ENCODE data around the gene ARMC9. TPM values are rescaled to one million over a fixed set of nuclear protein-coding genes. Genes with fewer than 3 reads are reported as not detected.
"Not testable (repeated sequence)": the region's sequence is repeated elsewhere in the genome, so short reads cannot be mapped to it uniquely, and the experiment has no call there.

Gene ARMC9
- polyA plus RNA-seq, 1 donor: 27.3 TPM

DNA sequence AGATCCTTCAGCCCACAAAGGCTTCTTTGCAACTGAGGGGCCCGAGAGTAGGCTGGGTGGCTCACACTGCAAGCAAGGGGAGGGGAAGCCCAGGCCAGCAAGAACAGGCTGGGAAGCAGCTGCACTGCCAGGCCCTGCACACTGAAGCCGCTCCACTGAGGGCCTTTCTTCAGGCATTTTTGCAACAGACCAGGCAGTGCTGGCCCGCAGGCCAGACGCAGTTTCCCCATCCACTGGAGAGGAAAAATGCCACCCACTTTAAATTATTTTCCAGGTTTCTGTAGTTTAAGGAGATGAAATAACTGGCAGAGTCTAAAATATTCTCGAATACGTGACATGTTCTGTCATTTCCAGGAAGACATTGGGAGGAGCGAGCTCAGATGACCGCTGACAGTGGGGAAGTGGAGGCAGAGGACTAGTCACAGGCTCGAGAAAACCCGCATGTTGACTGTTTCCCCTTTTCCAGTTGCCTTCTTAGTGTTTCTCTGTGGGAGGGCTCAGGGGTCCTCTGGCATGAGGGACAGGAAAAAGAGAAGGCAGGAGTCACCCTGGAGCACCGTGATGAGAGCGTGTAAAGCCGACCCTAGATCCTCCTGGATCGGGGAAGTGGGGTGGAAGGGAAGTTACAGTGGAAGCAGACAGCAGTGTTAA is 143.8 kb downstream of the ARMC9 start:
- DNase-seq: no peak

GRCh38 chr2:231343006-231343710 is 144.7 kb downstream of the ARMC9 start:
- no peak for DNase-seq

DNA sequence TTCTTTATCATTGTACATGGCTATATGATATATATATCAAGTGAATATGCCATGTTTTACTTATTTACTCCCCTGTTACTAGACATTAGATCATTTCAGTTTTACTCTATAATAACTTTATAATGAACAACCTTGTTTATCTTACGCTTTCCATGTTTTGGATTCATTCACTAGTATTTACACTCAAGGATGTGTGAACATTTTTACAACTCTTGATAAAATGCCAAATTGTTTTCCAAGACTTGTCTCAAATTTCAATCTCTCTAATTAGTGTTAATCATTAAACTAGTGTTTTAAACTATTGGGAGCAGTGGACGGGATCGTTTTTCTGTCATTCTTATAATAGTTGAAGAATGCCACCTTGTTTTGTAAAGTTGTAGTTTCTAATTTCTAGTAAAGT is 145.6 kb downstream of the ARMC9 start:
- DNase-seq: no peak

DNA sequence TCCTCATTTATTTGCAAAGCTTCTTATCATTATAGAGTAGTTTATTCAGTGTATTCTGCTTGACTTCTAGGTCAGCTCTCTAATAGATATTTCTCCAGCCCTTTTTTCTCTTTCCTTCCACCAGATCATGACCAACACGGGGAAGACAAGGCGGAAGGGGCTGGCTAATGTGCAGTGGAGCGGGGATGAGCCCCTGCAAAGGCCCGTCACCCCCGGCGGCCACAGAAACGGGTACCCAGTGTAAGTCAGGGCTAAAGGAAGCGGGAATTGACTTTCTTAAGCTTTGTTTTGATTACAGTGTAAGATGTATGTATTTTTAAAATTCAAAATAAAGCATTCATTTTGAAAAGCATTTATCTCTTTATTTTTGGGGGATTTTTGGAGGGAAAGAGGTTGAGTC is 146.4 kb downstream of the ARMC9 start:
- no peak for DNase-seq

DNA sequence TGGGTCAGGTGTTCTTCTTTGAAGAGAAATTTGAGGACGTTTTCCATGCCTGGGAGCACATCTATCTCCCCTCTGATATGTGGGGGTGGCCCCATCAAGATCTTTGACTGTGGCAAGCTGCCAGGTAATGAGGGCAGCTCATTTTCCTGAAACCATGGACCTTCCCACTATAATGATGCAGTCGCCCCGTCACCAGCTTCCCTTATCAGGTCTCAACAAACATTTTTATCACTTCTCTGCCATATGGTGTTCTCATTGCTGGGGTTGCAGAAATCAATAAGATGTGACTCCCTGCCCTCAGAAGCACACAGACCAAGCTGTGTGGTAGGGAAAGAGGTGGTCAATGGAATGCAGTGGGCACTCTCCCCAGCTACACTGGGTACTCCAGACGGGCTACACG is 148.7 kb downstream of the ARMC9 start:
- no peak for DNase-seq

- DNase-seq: no peak
These were observed 149.2 kb downstream of the ARMC9 start for GRCh38 chr2:231347638-231348037.

GRCh38 chr2:231348173-231348572 is 149.7 kb downstream of the ARMC9 start:
- DNase-seq: no peak

DNA sequence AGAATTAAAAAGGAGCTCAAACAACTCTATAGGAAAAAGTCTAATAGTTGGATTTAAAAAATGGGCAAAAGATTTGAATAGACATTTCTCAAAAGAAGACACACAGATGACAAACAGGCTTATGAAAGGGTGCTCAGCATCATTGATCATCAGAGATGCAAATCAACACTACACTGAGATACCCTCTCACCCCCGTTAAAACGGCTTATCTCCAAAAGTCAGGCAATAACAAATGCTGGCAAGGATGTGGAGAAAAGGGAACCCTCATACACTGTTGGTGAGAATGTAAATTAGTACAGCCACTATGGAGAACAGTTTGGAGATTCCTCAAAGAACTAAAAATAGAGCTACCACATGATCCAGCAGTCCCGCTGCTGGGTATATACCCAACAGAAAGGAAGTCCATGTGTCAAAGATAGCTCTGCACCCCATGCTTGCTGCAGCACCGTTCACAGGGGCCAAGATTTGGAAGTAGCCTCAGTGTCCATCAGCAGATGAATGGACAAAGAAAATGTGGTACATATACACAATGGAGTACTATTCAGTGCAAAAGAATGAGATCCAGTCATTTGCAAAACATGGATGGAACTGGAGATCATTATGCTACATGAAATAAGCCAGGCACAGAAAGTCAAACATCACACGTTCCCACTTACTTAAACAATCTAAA is 150.4 kb downstream of the ARMC9 start:
- DNase-seq: no peak

DNA sequence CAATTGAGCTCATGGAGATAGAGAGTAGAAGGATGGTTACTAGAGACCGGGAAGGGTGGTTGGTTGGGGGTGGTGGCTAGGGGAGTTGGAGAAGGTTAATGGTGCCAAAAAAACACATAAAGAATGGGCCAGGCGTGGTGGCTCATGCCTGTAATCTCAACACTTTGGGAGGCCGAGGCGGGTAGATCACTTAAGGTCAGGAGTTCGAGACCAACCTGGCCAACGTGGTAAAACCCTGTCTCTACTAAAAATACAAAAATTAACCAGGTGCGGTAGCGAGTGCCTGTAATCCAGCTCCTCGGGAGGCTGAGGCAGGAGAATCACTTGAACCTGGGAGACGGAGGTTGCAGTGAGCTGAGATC is 150.9 kb downstream of the ARMC9 start:
- DNase-seq: not testable (repeated sequence)

GRCh38 chr2:231351648-231352047 is 153.2 kb downstream of the ARMC9 start:
- DNase-seq: no peak

DNA sequence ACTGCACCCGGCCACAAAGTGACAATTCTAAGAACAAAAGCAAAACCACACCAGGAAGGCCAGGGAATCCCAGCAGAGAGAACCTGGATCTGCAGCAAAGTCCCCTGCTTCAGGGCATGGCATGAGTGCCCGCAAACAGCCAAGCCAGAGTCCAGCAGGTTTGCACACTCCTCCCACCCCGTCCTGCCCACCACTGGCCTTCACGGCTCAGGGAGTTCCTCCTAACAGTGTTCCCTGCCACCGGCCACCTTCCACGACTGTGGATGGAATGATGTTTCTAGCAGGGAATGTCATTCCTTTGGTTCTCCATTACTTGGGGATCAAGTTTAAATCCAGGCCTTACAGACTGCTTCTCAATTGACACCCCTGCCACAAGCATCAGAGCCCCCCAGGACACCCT is 155.0 kb downstream of the ARMC9 start:
- DNase-seq: no peak

GRCh38 chr2:231355508-231356465 is 157.4 kb downstream of the ARMC9 start:
- DNase-seq: no peak

- DNase-seq: no peak
These were observed 158.0 kb downstream of the ARMC9 start for GRCh38 chr2:231356466-231356844.

- DNase-seq: no peak
These were observed 158.6 kb downstream of the ARMC9 start for GRCh38 chr2:231357048-231357447.

GRCh38 chr2:231357931-231358330 is 159.5 kb downstream of the ARMC9 start:
- no peak for DNase-seq

GRCh38 chr2:231359441-231359840 is 161.0 kb downstream of the ARMC9 start:
- DNase-seq: no peak

- DNase-seq: no peak
These were observed 161.5 kb downstream of the ARMC9 start for GRCh38 chr2:231359948-231360347.

DNA sequence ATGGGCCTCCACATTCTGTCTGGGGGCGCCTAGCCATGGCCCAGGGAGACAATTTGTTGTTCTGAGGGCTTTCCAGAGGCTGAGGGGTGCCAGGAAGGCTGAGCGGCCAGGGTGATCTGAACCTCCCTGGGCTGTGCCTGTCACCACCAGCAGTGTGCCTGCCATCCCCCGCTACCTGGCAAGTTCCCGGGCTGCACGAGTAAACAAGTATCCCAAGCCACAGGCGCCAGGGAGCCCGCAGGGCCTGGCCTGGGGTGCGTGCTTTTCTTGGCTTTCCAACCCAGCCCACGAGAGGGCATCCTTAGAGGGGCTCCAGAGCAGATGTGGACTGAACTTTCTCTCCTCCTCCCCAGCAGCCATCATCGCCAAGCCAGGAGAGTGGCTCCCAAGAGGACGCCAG is 162.0 kb downstream of the ARMC9 start:
- no peak for DNase-seq

DNA sequence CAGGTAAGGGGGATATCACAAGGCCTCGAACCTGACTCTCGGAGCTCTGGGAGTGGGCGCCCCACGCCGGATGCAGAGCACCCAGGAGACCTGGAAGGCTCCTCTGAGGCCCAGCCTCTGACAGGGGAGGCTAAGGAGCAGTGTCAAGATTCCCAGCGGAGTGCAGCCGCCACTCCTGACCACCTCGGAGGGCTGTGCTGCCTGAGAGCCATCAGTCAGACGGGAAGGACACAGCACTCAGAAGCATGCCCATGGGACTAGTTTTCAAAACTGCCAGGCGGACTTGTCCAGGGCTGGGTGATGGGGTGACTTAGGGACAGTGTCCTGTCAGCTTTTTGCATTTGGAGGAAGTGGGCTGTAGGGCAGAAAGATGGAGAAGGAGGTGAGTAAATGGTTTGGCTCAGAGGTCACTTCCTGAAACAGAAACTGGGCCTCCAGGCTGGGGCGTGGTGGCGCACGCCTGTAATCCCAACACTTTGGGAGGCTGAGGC is 162.5 kb downstream of the ARMC9 start:
- no peak for DNase-seq

GRCh38 chr2:231361701-231362554 is 163.5 kb downstream of the ARMC9 start:
- no peak for DNase-seq

DNA sequence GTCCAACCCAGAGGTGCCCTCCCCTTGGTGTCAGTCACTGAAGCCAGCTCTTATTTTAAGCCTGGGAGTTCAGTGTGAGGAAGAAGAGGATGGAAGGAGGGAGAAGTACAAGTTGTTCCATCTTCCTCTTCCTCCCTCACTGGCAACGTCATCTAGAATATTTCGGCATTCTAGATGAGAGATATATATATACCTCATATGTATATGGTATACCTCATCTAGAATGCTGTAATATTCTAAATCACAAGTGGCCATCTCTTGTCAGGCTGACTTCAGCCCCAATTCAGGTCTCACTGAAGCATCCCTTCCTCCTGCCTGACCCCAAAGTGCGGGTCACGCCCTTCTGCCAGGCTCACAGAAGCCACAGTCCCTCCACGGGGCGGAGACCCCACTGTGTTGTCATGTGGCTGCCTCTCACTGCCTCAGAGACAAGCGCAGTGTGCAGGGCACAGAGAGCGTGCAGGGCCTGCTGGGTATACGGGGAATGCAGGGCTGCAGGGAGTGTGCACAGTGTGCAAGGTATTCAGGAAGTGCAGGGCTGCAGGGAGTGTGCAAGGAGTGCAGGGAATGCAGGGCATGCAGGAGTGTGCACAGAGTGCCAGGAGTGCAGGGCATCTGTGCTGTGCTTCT is 164.2 kb downstream of the ARMC9 start:
- DNase-seq: no peak
